Tibial nerve (tissue), 3 donors: ENCODE data around the gene INHBC.

Source experiments
- POLR2A ChIP-seq, 2 donors: fragments of 450-650 bp; IDR thresholded peaks; one replicate each; pipeline ENCODE4 v1.6.1; 2017; ENCODE audit warnings: antibody characterized with exemption in 2 of 2, mild to moderate bottlenecking in 2 of 2, moderate library complexity in 2 of 2
- TF ChIP-seq, protein P1 (sequence below), 5 experiments: fragments of 200-600 bp in 3 of 5; fragments of 450-650 bp in 2 of 5; sonication (generic) in 3 of 5; IDR thresholded peaks; one replicate each; pipeline ENCODE4 v1.5.1; 2016 to 2019; ENCODE audit warnings: antibody characterized with exemption in 5 of 5, mild to moderate bottlenecking in 3 of 5, moderate library complexity in 2 of 5

DNA sequence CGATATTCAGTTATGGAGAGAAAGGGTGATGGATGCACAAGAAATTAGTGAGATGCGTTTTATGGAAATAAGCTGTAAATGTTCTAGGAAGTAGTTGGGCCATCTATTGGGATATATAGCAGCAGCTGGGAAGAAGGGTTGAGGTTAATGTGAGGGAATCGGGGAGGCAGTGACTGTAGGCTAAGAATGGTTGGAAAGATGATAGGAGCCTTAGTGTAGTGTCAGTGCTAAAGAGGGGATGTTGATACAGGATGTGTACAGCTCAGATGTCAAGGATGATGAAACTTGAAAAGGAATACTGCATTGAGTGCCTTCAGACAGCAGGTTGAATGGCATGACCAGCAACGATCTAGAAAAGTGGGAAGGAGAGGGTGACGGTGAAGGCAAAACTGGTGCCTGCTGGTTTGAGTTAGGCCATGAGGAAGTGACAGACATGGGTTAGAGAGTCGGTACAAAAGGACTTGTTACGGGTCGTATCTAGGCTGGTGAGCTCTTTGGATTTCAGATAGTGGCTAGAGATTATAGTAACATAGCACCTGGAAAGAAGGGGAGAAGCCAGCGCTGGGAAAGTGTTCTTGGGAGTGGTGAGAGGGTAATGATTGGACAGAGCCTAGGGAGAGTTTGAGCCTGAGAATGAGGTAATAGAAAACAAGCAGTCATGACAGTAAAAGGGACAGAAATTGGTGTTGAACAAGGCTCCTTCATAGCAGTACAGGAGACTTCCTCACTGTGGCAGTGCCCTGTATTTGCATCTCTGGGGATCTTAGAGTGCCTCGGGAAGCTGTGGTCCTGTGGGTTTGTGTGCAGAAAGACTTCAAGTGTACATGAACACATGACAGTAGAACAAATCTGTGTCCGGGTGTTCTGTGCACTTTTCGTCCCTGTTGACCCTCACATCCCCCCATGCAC is 62.9 kb downstream of the INHBC start:
- TF ChIP-seq, protein P1, sequence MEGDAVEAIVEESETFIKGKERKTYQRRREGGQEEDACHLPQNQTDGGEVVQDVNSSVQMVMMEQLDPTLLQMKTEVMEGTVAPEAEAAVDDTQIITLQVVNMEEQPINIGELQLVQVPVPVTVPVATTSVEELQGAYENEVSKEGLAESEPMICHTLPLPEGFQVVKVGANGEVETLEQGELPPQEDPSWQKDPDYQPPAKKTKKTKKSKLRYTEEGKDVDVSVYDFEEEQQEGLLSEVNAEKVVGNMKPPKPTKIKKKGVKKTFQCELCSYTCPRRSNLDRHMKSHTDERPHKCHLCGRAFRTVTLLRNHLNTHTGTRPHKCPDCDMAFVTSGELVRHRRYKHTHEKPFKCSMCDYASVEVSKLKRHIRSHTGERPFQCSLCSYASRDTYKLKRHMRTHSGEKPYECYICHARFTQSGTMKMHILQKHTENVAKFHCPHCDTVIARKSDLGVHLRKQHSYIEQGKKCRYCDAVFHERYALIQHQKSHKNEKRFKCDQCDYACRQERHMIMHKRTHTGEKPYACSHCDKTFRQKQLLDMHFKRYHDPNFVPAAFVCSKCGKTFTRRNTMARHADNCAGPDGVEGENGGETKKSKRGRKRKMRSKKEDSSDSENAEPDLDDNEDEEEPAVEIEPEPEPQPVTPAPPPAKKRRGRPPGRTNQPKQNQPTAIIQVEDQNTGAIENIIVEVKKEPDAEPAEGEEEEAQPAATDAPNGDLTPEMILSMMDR (IDR thresholded peaks at IDR 0.05), result no peak
- no peak for TF ChIP-seq POLR2A (IDR thresholded peaks at IDR 0.05)
